GM23338 (cell line): ENCODE measurements around the gene TTC33. TPM values are rescaled to one million over a fixed set of nuclear protein-coding genes. Genes with fewer than 3 reads are reported as not detected.

Source experiments
- ATAC-seq: fragments of 200-7000 bp; cut with Tn5 transposase; 3 replicates; pipeline ENCODE4 v1.9.1; 2020
- DNase-seq: peaks from one replicate; pipeline ENCODE4 v3.0.0-alpha.2; 2015; ENCODE audit warnings: low spot score
- H2AFZ ChIP-seq: fragments of 200-600 bp; sonication (generic); 2 replicates; pipeline ENCODE4 v1.8.0; 2016; ENCODE audit warnings: antibody characterized with exemption, mild to moderate bottlenecking, moderate library complexity
- H3F3A ChIP-seq: fragments of 200-600 bp; sonication (generic); replicated peaks from 2 replicates; pipeline ENCODE4 v1.8.0; 2017; ENCODE audit warnings: antibody characterized with exemption, mixed run types, low read depth
- H3K27ac ChIP-seq: fragments of 200-600 bp; sonication (generic); 2 replicates; pipeline ENCODE4 v1.6.1; 2016; ENCODE audit warnings: low read depth
- H3K27me3 ChIP-seq: fragments of 200-600 bp; sonication (generic); 2 replicates; pipeline ENCODE4 v1.8.0; 2016; ENCODE audit warnings: mild to moderate bottlenecking, mixed run types, moderate library complexity; ENCODE audit not compliant: insufficient read depth
- H3K36me3 ChIP-seq: fragments of 200-600 bp; sonication (generic); 2 replicates; pipeline ENCODE4 v1.8.0; 2016; ENCODE audit warnings: mild to moderate bottlenecking; ENCODE audit not compliant: insufficient read depth
- H3K4me1 ChIP-seq: fragments of 200-600 bp; sonication (generic); 2 replicates; pipeline ENCODE4 v1.8.0; 2016; ENCODE audit warnings: mild to moderate bottlenecking, moderate library complexity; ENCODE audit not compliant: insufficient read depth
- H3K4me2 ChIP-seq: fragments of 200-600 bp; sonication (generic); 2 replicates; pipeline ENCODE4 v1.7.1; 2017; ENCODE audit warnings: mixed run types
- H3K4me3 ChIP-seq: fragments of 200-600 bp; sonication (generic); 2 replicates; pipeline ENCODE4 v1.6.1; 2016; ENCODE audit warnings: mixed run types
- H3K79me2 ChIP-seq: fragments of 200-600 bp; sonication (generic); replicated peaks from 2 replicates; pipeline ENCODE4 v1.8.0; 2017; ENCODE audit warnings: mild to moderate bottlenecking; ENCODE audit not compliant: insufficient read depth
- H3K9me2 ChIP-seq: fragments of 200-600 bp; sonication (generic); 2 replicates; pipeline ENCODE4 v1.8.0; 2017; ENCODE audit not compliant: insufficient read depth
- H4K20me1 ChIP-seq: fragments of 200-600 bp; sonication (generic); replicated peaks from 2 replicates; pipeline ENCODE4 v1.8.0; 2017; ENCODE audit warnings: mild to moderate bottlenecking; ENCODE audit not compliant: insufficient read depth
- H3K27ac Mint-ChIP-seq: 2 replicates; pipeline ENCODE4 v1.8.0; 2020; ENCODE audit warnings: inconsistent platforms, mild to moderate bottlenecking, moderate library complexity, mixed read lengths
- H3K27me3 Mint-ChIP-seq: 3 replicates; pipeline ENCODE4 v1.8.0; 2022; ENCODE audit warnings: low read depth, mild to moderate bottlenecking, moderate library complexity, mixed read lengths, inconsistent platforms; ENCODE audit not compliant: insufficient read depth, poor library complexity
- H3K36me3 Mint-ChIP-seq: 3 replicates; pipeline ENCODE4 v1.8.0; 2021; ENCODE audit warnings: low read depth, mild to moderate bottlenecking, inconsistent platforms, moderate library complexity, mixed read lengths
- H3K4me1 Mint-ChIP-seq: 3 replicates; pipeline ENCODE4 v1.8.0; 2020; ENCODE audit warnings: mild to moderate bottlenecking, inconsistent platforms, mixed read lengths
- H3K4me3 Mint-ChIP-seq: 3 replicates; pipeline ENCODE4 v1.8.0; 2021; ENCODE audit warnings: moderate library complexity, mild to moderate bottlenecking, inconsistent platforms, mixed read lengths
- H3K9me3 Mint-ChIP-seq: 3 replicates; pipeline ENCODE4 v1.8.0; 2020; ENCODE audit warnings: moderate library complexity, mild to moderate bottlenecking, inconsistent platforms, mixed read lengths
- CREB1 ChIP-seq: fragments of 250-450 bp; sonication (Bioruptor Pico); IDR thresholded peaks from 2 replicates; pipeline ENCODE4 v1.5.0; 2020; ENCODE audit warnings: low read depth, mild to moderate bottlenecking, moderate library complexity
- CTCF ChIP-seq, 2 experiments: fragments of 200-600 bp in 1 of 2; sonication (generic) in 1 of 2; conservative IDR thresholded peaks; 2 replicates each; pipeline versions ENCODE4 v1.5.1 to v1.6.1; 2016 to 2017; ENCODE audit warnings: antibody characterized with exemption in 2 of 2, low read depth in 2 of 2, mild to moderate bottlenecking in 2 of 2, moderate library complexity in 1 of 2
- ETS1 ChIP-seq: IDR thresholded peaks from 2 replicates; pipeline ENCODE4 v1.6.1; 2016; ENCODE audit warnings: antibody characterized with exemption
- EZH2 ChIP-seq: fragments of 200-600 bp; sonication (generic); IDR thresholded peaks from one replicate; pipeline ENCODE4 v1.8.0; 2017; ENCODE audit warnings: antibody characterized with exemption, mild to moderate bottlenecking, low read depth; ENCODE audit not compliant: unreplicated experiment
- EZH2phosphoT487 ChIP-seq: fragments of 200-600 bp; sonication (generic); IDR thresholded peaks from one replicate; pipeline ENCODE4 v1.8.1; 2018; ENCODE audit warnings: antibody characterized with exemption; ENCODE audit not compliant: unreplicated experiment
- JUNB ChIP-seq: IDR thresholded peaks from one replicate; pipeline ENCODE4 v1.6.1; 2016; ENCODE audit warnings: antibody characterized with exemption; ENCODE audit not compliant: unreplicated experiment
- NANOG ChIP-seq: IDR thresholded peaks from 2 replicates; pipeline ENCODE4 v1.6.1; 2016; ENCODE audit warnings: antibody characterized with exemption, borderline replicate concordance
- POLR2AphosphoS5 ChIP-seq: IDR thresholded peaks from 2 replicates; pipeline ENCODE4 v1.6.1; 2016; ENCODE audit warnings: antibody characterized with exemption, low read depth
- REST ChIP-seq: IDR thresholded peaks from one replicate; pipeline ENCODE4 v1.6.1; 2018; ENCODE audit warnings: antibody characterized with exemption; ENCODE audit not compliant: unreplicated experiment
- STAT1 ChIP-seq: IDR thresholded peaks from one replicate; pipeline ENCODE4 v1.6.1; 2016; ENCODE audit warnings: antibody characterized with exemption; ENCODE audit not compliant: unreplicated experiment
- ZNF114 ChIP-seq: fragments of 250-450 bp; sonication (Bioruptor Pico); IDR thresholded peaks from 2 replicates; pipeline ENCODE4 v1.5.0; 2020; ENCODE audit warnings: mild to moderate bottlenecking, moderate library complexity
- ZNF331 ChIP-seq: fragments of 250-450 bp; sonication (Bioruptor Pico); IDR thresholded peaks from 2 replicates; pipeline ENCODE4 v1.5.0; 2020; ENCODE audit warnings: low read depth, mild to moderate bottlenecking, moderate library complexity
- polyA plus RNA-seq: library from polyadenylated mRNA; unstranded; fragments of >200 nt; fragmentation: Nextera tagmentation; extraction: Ambion mirVana; gene quantifications from 2 replicates; pipeline ENCODE4 v1.2.1, GENCODE V29; 2016
- total RNA-seq: library from RNA; depleted of rRNA; stranded (reverse); fragments of >200 nt; shearing (Covaris generic); gene quantifications from 2 replicates; pipeline ENCODE4 v1.2.3, GENCODE V29; 2014
- TF ChIP-seq, protein P1 (sequence below): fragments of 250-450 bp; sonication (Bioruptor Pico); IDR thresholded peaks from 2 replicates; pipeline ENCODE4 v1.5.0; 2020; ENCODE audit warnings: mild to moderate bottlenecking, moderate library complexity

TTC33 gene
- total and polyA plus RNA-seq, 2 experiments from 2014 or later = 4.1 to 11.5 TPM

GRCh38 chr5:40655138-40655537, 100.6 kb downstream of the TTC33 start:
- Histone ChIP-seq H3K4me3 (no peak overlapping the region), H3K4me2 (no peak overlapping the region), H3K4me1 (no peaks in the 10 kb centered on the region), H3K79me2 (no peaks in the 10 kb centered on the region), H2AFZ (no peak overlapping the region), H3K9me2 (no peaks in the 10 kb centered on the region), H4K20me1 (no peaks in the 10 kb centered on the region), H3K36me3 (no peaks in the 10 kb centered on the region), H3K27ac (no peak overlapping the region), H3K27me3 (no peaks in the 10 kb centered on the region), H3F3A (no peaks in the 10 kb centered on the region)
- Mint-ChIP-seq H3K27ac (no peak overlapping the region), H3K4me1 (no peaks in the 10 kb centered on the region), H3K9me3 (no peaks in the 10 kb centered on the region), H3K36me3 (no peaks in the 10 kb centered on the region), H3K4me3 (no peak overlapping the region), H3K27me3 (peaks cover 2% of the 10 kb centered on the region)
- no peak for TF ChIP-seq NANOG
- TF ChIP-seq EZH2phosphoT487 = no peak
- TF ChIP-seq, protein P1, sequence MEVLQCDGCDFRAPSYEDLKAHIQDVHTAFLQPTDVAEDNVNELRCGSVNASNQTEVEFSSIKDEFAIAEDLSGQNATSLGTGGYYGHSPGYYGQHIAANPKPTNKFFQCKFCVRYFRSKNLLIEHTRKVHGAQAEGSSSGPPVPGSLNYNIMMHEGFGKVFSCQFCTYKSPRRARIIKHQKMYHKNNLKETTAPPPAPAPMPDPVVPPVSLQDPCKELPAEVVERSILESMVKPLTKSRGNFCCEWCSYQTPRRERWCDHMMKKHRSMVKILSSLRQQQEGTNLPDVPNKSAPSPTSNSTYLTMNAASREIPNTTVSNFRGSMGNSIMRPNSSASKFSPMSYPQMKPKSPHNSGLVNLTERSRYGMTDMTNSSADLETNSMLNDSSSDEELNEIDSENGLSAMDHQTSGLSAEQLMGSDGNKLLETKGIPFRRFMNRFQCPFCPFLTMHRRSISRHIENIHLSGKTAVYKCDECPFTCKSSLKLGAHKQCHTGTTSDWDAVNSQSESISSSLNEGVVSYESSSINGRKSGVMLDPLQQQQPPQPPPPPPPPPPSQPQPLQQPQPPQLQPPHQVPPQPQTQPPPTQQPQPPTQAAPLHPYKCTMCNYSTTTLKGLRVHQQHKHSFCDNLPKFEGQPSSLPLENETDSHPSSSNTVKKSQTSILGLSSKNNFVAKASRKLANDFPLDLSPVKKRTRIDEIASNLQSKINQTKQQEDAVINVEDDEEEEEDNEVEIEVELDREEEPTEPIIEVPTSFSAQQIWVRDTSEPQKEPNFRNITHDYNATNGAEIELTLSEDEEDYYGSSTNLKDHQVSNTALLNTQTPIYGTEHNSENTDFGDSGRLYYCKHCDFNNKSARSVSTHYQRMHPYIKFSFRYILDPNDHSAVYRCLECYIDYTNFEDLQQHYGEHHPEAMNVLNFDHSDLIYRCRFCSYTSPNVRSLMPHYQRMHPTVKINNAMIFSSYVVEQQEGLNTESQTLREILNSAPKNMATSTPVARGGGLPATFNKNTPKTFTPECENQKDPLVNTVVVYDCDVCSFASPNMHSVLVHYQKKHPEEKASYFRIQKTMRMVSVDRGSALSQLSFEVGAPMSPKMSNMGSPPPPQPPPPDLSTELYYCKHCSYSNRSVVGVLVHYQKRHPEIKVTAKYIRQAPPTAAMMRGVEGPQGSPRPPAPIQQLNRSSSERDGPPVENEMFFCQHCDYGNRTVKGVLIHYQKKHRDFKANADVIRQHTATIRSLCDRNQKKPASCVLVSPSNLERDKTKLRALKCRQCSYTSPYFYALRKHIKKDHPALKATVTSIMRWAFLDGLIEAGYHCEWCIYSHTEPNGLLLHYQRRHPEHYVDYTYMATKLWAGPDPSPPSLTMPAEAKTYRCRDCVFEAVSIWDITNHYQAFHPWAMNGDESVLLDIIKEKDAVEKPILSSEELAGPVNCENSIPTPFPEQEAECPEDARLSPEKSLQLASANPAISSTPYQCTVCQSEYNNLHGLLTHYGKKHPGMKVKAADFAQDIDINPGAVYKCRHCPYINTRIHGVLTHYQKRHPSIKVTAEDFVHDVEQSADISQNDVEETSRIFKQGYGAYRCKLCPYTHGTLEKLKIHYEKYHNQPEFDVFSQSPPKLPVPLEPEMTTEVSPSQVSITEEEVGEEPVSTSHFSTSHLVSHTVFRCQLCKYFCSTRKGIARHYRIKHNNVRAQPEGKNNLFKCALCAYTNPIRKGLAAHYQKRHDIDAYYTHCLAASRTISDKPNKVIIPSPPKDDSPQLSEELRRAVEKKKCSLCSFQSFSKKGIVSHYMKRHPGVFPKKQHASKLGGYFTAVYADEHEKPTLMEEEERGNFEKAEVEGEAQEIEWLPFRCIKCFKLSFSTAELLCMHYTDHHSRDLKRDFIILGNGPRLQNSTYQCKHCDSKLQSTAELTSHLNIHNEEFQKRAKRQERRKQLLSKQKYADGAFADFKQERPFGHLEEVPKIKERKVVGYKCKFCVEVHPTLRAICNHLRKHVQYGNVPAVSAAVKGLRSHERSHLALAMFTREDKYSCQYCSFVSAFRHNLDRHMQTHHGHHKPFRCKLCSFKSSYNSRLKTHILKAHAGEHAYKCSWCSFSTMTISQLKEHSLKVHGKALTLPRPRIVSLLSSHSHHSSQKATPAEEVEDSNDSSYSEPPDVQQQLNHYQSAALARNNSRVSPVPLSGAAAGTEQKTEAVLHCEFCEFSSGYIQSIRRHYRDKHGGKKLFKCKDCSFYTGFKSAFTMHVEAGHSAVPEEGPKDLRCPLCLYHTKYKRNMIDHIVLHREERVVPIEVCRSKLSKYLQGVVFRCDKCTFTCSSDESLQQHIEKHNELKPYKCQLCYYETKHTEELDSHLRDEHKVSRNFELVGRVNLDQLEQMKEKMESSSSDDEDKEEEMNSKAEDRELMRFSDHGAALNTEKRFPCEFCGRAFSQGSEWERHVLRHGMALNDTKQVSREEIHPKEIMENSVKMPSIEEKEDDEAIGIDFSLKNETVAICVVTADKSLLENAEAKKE (CRISPR knock-in tag) = no peak
- TF ChIP-seq CTCF (conservative IDR thresholded peaks at IDR 0.05; ENCODE audit: low read depth in 2 of 2) = no peak
- TF ChIP-seq ZNF331 (CRISPR knock-in tag) = no peak
- TF ChIP-seq CREB1 (CRISPR knock-in tag) = no peak
- no peak for TF ChIP-seq EZH2
- TF ChIP-seq STAT1 = no peak
- TF ChIP-seq JUNB = no peak
- no peak for TF ChIP-seq ETS1
- TF ChIP-seq POLR2AphosphoS5 = no peak
- TF ChIP-seq ZNF114 (CRISPR knock-in tag) = no peak
- no peak for TF ChIP-seq REST
- ATAC-seq (no peak), DNase-seq (no peak)
